GM12873 (cell line): ENCODE data around the gene ULK2.

Experiments used
- CTCF ChIP-seq: IDR thresholded peaks from 2 replicates; pipeline ENCODE4 v1.5.1; 2012; ENCODE audit warnings: low read depth, mild to moderate bottlenecking, moderate library complexity, low read length, control low read depth; ENCODE audit not compliant: insufficient read depth; ENCODE audit errors: missing control alignments

Gene ULK2

GRCh38 chr17:19726631-19727376 is 140.9 kb downstream of the ULK2 start:
- TF ChIP-seq CTCF, result no peak

DNA sequence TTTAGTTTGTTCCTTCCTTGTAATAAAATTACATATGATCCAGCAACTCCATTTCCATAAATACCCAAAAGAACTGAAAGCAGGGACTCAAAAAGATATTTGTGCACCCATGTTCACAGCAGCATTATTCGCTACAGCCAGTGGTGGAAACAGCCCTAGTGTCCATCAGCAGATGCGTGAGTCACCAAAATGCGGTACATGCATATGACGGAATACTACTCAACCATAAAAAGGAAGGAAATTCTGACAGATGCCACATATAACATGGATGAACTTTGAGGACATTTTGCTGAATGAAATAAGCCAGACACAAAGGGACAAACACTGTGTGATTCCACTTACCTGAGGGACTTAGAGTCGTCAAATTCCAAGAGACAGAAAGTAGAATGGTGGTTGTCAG is 142.2 kb downstream of the ULK2 start:
- TF ChIP-seq CTCF, result no peak

DNA sequence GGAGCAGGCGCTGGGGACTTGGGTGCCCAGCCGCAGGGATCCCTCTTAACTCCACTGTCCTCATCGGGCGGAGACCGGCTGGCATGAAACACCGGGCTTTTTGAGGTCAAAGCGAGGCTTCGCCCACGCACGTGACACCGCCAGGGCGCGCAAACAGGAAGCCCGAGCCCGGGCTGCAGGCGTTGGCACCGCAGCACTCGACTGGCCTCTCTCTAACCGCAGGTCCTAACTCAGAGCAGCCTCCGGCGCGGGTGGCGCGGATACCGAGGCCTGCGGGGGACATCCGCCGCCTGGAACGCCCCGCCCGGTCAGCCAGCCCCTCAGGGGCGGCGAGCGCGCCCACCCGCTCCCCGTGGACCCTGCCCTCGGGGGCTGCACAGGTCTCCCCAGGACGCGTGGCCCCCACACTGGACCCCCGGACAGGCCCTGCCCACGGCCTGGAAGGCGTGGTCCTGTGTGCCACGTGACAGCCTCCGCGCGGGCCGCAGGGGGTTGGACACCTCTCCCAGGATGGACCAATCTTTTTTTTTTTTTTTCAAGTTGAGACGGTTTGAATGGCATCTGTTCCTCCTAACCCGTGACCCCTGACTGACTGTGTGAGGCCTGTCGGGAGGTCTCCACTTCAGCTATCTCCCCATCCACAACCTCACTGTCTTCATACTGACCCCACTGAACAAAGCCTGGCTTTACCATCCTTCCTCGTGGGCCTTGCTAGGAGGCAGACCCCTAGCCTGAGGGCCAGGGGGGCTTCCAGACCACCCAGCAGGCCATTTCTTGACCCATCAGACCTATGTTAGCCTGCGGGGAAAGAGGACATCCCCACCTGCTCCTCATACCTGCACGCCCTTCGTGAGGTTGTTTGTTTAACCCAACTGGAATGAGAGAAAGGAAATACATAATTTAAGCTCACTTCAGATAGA is 143.0 kb downstream of the ULK2 start:
- TF ChIP-seq CTCF, result no peak

- TF ChIP-seq CTCF, result no peak
Observed at GRCh38 chr17:19723964-19724363, 143.8 kb downstream of the ULK2 start.
